22Rv1 (cell line): ENCODE measurements around the gene BIRC5.

Experiments used
- H3K27ac ChIP-seq: fragments of 450-650 bp; 2 replicates; pipeline ENCODE4 v1.5.1; 2017
- ZFX ChIP-seq: fragments of 450-650 bp; IDR thresholded peaks from 2 replicates; pipeline ENCODE4 v1.6.1; 2017; ENCODE audit warnings: antibody characterized with exemption, borderline replicate concordance
- TF ChIP-seq, protein P1 (sequence below): fragments of 450-650 bp; IDR thresholded peaks from 2 replicates; pipeline ENCODE4 v1.5.1; 2017; ENCODE audit warnings: mild to moderate bottlenecking

Gene BIRC5

DNA sequence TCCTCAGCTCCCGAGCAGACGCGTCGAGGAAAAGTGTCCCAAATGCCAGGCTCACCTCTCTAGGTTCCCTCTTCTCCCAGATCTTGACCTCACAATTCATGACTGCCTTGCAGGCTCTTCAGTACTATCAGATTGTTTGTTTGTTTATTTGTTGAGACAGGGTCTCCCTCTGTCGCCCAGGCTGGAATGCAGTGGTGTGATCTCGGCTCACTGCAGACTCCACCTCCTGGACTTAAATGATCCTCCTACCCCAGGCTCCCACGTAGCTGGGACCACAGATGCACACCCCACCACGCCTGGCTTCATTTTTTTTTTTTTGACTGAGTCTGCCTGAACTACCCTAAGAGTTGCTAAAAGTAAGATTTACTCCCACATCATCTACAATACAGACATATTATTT lies 33.3 kb downstream of the BIRC5 start:
- H3K27ac ChIP-seq = no peak overlapping the region
- TF ChIP-seq ZFX = no peak

DNA sequence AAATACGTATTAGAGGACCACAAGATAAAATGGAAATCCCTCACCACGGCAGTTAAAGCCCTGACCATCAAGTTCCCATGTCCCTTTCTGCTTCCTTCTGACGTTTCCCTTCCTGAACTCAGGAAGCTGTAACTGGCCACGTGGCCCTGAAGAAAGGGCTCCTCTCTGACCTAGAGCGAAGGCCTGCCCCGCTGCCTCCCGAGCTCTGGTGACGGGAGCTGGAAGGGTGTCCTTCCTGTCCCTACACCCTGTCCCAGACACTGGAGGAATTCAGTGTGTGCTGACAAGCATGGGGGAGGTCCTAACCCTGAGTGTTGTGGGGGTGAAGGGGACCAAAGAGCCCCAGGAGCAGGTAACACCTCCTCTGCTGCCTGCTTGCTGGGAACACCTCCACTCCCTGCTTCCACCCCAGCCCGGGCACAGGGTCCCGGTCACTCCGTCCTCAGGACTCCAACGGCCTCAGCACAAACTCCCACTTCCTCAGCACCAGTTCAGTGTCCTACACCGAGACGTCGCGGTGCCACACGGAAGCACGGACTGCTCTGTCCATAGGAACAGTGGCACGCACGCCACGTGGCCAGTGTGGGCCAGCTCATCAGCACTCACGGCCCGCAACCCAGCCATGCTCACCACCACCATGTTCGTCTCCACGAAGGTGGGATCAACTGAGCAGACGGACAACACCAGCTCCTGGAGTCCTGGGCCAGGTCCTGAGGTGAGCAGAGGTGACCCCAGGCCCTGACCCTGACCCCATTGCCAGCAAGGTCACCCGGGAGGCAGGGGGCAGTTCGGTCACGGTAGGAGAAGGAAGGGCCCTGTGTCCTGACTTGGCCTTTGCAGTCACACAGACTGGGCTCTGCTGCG lies 34.2 kb downstream of the BIRC5 start:
- TF ChIP-seq ZFX = no peak
- TF ChIP-seq, protein P1, sequence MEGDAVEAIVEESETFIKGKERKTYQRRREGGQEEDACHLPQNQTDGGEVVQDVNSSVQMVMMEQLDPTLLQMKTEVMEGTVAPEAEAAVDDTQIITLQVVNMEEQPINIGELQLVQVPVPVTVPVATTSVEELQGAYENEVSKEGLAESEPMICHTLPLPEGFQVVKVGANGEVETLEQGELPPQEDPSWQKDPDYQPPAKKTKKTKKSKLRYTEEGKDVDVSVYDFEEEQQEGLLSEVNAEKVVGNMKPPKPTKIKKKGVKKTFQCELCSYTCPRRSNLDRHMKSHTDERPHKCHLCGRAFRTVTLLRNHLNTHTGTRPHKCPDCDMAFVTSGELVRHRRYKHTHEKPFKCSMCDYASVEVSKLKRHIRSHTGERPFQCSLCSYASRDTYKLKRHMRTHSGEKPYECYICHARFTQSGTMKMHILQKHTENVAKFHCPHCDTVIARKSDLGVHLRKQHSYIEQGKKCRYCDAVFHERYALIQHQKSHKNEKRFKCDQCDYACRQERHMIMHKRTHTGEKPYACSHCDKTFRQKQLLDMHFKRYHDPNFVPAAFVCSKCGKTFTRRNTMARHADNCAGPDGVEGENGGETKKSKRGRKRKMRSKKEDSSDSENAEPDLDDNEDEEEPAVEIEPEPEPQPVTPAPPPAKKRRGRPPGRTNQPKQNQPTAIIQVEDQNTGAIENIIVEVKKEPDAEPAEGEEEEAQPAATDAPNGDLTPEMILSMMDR = no peak
- H3K27ac ChIP-seq = no peak overlapping the region

DNA sequence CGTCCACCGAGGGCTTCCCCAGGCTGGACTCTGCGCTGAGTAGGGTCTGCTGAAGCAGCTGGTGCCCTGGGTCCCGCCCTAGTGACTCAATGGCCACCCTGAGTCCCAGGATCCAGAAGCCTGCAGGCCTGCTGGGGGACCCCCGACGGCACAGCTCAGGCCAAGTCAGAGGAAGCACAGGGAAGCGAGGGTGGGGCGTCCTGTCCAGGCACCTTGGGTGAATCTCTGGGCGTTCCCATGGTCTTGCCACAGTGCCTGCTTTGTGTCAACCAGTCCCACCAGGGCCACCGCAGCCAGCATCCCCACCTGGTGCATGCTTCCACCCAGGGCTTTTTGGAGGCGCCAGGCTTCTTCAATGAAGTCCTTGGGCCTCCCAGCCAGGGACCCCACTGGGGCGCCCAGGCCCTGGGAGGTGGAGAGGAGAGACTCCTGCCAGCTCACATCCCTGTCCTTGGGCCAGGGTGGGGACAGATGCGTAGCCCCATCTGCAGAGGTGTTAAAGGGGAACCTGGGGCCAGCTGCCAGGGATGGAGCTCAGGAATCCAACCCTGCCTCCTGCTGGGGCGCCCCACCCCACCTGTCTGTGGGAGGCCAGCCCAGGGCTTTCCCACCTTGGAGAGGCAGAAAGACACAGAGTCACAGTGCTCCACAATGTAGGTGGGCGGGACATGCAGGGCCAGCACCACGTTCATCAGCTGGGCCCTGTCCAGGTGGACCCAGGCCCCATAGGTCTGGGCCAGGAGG lies 35.2 kb downstream of the BIRC5 start:
- TF ChIP-seq, protein P1 = no peak
- TF ChIP-seq ZFX = no peak
- H3K27ac ChIP-seq = no peak overlapping the region

DNA sequence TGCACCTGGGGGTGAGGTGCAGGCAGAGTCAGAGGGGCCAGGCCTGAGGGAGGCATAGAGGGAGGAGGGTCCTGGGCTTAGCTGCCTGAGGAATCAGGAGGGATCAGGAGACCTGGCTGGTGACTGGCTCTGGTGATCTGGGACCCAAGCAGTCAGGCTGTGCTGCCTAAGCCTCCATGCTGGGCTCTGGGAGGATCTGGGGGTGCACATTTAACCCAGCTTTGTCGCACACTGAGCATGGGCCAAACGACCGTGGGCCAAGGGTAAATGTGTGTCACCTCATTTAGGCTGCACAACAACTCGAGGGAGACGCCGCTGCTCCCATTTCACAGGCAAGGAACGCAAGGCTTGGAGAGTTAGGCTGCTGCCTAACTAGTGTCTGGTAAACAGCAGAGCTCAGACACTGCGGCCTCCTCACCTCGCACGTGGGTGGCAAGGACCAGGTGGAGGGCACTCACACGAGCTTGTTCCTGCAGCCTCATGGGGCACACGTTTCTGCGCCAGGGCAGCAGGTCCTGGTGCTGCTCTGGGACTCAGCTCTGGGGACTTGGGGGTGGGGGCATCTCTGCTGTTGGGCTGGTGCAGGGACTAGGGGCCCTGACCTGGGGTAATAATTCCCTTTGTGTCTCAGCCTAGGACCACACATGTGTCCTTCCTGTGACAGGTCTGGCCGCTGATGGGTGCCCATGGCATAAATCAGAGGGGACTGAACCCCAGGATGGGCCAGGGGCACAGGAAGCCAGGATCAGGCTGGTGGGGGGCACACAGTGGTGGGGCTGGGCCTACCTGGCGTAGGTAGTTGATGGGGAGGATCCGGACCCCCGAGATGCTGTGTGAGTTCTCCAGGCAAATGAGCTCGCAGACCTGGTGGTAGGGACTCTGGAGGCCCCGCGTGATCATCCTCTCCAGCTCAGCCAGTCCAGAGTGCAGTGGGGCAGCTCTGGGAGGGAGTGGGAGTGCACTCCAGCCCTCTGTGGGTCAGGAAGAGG lies 36.1 kb downstream of the BIRC5 start:
- H3K27ac ChIP-seq = no peak overlapping the region
- TF ChIP-seq, protein P1 = no peak
- TF ChIP-seq ZFX = no peak

DNA sequence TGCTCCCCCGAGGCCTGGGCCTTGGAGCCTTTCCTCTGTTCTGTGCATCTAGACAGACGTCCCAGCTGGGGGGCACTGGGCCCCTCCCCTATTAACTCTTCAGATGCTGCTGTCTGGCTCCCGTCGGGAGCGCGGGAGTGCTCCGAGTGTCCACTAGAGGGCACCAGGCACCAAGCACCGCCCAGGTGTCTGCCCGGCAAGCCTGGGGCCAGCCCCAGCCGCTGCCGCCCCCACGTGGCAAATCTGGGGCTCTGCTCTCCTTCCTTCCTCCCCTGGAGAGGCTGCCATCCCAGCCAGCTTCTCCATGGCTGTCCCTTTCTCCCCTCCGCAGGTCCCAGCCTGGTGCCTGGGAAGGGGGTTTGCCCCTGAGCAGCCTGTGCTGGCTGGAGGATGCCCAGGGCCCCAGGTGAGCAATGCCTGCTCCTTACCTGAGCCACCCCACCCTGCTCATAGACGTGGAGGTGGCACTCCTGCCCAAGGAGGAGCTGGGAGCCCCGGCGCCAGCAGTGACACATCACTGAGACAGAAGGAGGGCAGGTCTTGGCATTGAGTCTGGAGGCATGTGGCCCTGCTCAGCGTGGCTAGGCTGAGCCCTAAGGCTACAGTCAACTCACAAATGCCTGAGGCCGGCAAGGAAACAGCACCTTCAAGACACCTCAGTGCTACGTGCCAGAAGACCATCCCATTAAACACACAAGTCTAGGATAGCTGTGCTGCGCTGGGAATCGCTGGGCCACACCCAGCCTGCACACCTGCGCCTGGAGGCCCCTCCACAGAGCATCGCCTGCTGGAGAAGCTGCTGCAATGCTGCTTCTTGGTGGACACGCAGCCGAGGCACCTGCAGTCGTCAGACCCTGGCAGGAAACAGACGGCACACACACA lies 37.1 kb downstream of the BIRC5 start:
- H3K27ac ChIP-seq = no peak overlapping the region
- TF ChIP-seq ZFX = no peak
- TF ChIP-seq, protein P1 = peak; percentile 100

DNA sequence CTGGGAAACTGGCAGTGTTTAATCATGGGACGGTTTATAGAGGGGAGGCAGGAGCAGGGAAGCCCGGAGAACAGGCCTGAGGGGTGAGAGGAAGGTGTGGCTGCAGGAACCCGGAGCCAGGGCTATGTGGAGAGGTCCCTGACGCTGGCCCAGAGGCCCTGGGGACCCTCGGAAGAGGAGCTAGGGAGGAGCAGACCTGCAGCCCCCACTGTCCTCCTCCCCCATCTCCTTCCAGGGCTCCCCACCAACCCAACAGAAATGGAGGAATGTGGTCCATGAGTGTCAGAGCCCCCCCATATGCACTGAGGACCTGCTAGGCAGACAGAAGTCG lies 37.7 kb downstream of the BIRC5 start:
- H3K27ac ChIP-seq = no peak overlapping the region
- TF ChIP-seq, protein P1 = no peak
